Tracheal epithelial cell (primary cell): ENCODE data around the gene INTS6. TPM values are rescaled to one million over a fixed set of nuclear protein-coding genes. Genes with fewer than 3 reads are reported as not detected.

Experiments
- total RNA-seq: library from RNA; depleted of rRNA; stranded (reverse); fragments of >200 nt; gene quantifications from 2 replicates; pipeline ENCODE4 v1.2.1, GENCODE V29; 2014

The INTS6 gene, protein sequence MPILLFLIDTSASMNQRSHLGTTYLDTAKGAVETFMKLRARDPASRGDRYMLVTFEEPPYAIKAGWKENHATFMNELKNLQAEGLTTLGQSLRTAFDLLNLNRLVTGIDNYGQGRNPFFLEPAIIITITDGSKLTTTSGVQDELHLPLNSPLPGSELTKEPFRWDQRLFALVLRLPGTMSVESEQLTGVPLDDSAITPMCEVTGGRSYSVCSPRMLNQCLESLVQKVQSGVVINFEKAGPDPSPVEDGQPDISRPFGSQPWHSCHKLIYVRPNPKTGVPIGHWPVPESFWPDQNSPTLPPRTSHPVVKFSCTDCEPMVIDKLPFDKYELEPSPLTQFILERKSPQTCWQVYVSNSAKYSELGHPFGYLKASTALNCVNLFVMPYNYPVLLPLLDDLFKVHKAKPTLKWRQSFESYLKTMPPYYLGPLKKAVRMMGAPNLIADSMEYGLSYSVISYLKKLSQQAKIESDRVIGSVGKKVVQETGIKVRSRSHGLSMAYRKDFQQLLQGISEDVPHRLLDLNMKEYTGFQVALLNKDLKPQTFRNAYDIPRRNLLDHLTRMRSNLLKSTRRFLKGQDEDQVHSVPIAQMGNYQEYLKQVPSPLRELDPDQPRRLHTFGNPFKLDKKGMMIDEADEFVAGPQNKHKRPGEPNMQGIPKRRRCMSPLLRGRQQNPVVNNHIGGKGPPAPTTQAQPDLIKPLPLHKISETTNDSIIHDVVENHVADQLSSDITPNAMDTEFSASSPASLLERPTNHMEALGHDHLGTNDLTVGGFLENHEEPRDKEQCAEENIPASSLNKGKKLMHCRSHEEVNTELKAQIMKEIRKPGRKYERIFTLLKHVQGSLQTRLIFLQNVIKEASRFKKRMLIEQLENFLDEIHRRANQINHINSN
- total RNA-seq, result 47.5 and 68.2 TPM in 2 replicates

GRCh38 chr13:51452361-51453206 is at the start of gene INTS6:
Gene INTS6 (minus strand): TSS chr13:51453036. CDS start chr13:51452525, 511 bp downstream.

GRCh38 chr13:51339354-51339753 is 113.5 kb downstream of the INTS6 start, which contains the start of gene SERPINE3:
Gene SERPINE3 (plus strand): TSS chr13:51339691. CDS start chr13:51341092, 1,401 bp downstream.

Other genes with a start within 250 kb of the INTS6 start
- not detected in 2 replicates for gene FAM124A, start 230.6 kb downstream of the INTS6 start, total RNA-seq
- gene SERPINE3, start 113.3 kb downstream of the INTS6 start, total RNA-seq, result not detected in 2 replicates
- gene WDFY2, start 131.4 kb upstream of the INTS6 start, total RNA-seq, result 7.5 and 11.5 TPM in 2 replicates